Keratinocyte (primary cell): Measurements from ENCODE around the gene MRPS35.

ENCODE experiments used
- EZH2 ChIP-seq: IDR thresholded peaks from one replicate; pipeline ENCODE4 v1.6.1; 2012; ENCODE audit warnings: inconsistent platforms, mild to moderate bottlenecking, low read length, moderate library complexity
- TF ChIP-seq, protein P1 (sequence below), 3 experiments: IDR thresholded peaks in 1 of 3; conservative IDR thresholded peaks in 1 of 3; optimal IDR thresholded peaks in 1 of 3; 2 replicates in 2 of 3; 3 replicates in 1 of 3; pipeline versions ENCODE3 to v1.5.1; 2011; ENCODE audit warnings: low read length in 3 of 3, mild to moderate bottlenecking in 3 of 3, moderate library complexity in 2 of 3, control low read depth in 1 of 3, inconsistent platforms in 1 of 3; ENCODE audit not compliant: insufficient read depth in 2 of 3; ENCODE audit errors: extremely low read depth in 1 of 3

DNA sequence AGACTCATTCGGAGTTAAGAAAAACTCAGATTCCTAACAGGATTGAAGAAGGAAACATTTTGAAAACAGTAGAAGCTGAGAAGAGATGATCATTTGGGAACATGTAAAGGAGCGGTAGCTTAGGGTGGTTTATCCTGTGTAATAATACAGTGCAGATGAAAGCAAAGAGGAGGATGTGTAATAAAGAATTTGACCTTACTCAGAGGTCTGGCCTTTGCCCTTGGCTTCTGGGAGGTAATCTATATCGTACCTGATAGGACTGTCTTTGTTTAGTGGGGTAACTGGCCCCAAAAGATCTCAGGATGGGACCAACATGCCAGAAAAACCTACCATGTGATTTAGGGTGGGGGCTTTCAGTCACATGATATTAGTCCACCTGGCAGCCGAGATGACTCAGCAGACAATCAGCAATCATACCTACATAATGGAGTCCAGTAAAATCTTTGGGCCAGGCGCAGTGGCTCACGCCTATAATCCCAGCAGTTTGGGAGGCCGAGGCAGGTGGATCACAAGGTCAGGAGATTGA is 46.1 kb downstream of the MRPS35 start:
- TF ChIP-seq, protein P1, sequence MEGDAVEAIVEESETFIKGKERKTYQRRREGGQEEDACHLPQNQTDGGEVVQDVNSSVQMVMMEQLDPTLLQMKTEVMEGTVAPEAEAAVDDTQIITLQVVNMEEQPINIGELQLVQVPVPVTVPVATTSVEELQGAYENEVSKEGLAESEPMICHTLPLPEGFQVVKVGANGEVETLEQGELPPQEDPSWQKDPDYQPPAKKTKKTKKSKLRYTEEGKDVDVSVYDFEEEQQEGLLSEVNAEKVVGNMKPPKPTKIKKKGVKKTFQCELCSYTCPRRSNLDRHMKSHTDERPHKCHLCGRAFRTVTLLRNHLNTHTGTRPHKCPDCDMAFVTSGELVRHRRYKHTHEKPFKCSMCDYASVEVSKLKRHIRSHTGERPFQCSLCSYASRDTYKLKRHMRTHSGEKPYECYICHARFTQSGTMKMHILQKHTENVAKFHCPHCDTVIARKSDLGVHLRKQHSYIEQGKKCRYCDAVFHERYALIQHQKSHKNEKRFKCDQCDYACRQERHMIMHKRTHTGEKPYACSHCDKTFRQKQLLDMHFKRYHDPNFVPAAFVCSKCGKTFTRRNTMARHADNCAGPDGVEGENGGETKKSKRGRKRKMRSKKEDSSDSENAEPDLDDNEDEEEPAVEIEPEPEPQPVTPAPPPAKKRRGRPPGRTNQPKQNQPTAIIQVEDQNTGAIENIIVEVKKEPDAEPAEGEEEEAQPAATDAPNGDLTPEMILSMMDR (optimal IDR thresholded peaks at IDR 0.05 in 1 of 3, IDR thresholded peaks at IDR 0.05 in 1 of 3, conservative IDR thresholded peaks at IDR 0.05 in 1 of 3; ENCODE audit: extremely low read depth in 1 of 3, insufficient read depth in 2 of 3, low read length in 3 of 3): no peak
- no peak for TF ChIP-seq EZH2
